SK-N-SH (cell line): ENCODE results near the gene PAXIP1.

Experiments
- ELF1 ChIP-seq: IDR thresholded peaks from 2 replicates; pipeline ENCODE4 v1.4.0; 2012
- EP300 ChIP-seq, 2 experiments: IDR thresholded peaks; 2 replicates each; pipeline versions ENCODE4 v1.4.0 to v1.6.1; 2012; ENCODE audit warnings: borderline replicate concordance in 1 of 2, low read depth in 1 of 2, low read length in 1 of 2
- JUND ChIP-seq: IDR thresholded peaks from 2 replicates; pipeline ENCODE4 v1.4.0; 2012
- MXI1 ChIP-seq: IDR thresholded peaks from 2 replicates; pipeline ENCODE4 v1.6.1; 2012; ENCODE audit warnings: mild to moderate bottlenecking, low read depth, low read length, improper control_type of control experiment
- NFIC ChIP-seq: IDR thresholded peaks from 2 replicates; pipeline ENCODE4 v1.4.0; 2012; ENCODE audit warnings: borderline replicate concordance
- POLR2AphosphoS5 ChIP-seq: IDR thresholded peaks from 2 replicates; pipeline ENCODE4 v1.6.1; 2012; ENCODE audit warnings: low read depth, low read length
- RAD21 ChIP-seq: IDR thresholded peaks from 2 replicates; pipeline ENCODE4 v1.6.1; 2012; ENCODE audit warnings: mild to moderate bottlenecking, low read length
- SIN3A ChIP-seq: IDR thresholded peaks from 2 replicates; pipeline ENCODE4 v1.6.1; 2012; ENCODE audit warnings: low read depth, mild to moderate bottlenecking, low read length, moderate library complexity, borderline replicate concordance
- SMC3 ChIP-seq: IDR thresholded peaks from 2 replicates; pipeline ENCODE4 v1.6.1; 2012; ENCODE audit warnings: low read depth, low read length, improper control_type of control experiment
- YY1 ChIP-seq: IDR thresholded peaks from 2 replicates; pipeline ENCODE4 v1.4.0; 2012; ENCODE audit warnings: low read depth, mild to moderate bottlenecking
- TF ChIP-seq, protein P1 (sequence below): fragments of 200-600 bp; sonication (generic); IDR thresholded peaks from 2 replicates; pipeline ENCODE4 v1.6.1; 2017; ENCODE audit warnings: antibody characterized with exemption, mild to moderate bottlenecking, moderate library complexity
- TF ChIP-seq, protein P2 (sequence below): fragments of 150-350 bp; IDR thresholded peaks from 2 replicates; pipeline ENCODE4 v1.6.1; 2017; ENCODE audit warnings: antibody characterized with exemption, low read length, low read depth, borderline replicate concordance
- TF ChIP-seq, protein P3 (sequence below): IDR thresholded peaks from 2 replicates; pipeline ENCODE4 v1.6.1; 2012; ENCODE audit warnings: mild to moderate bottlenecking, low read depth, low read length, moderate library complexity
- TF ChIP-seq, protein P4 (sequence below): IDR thresholded peaks from 2 replicates; pipeline ENCODE4; 2012

DNA sequence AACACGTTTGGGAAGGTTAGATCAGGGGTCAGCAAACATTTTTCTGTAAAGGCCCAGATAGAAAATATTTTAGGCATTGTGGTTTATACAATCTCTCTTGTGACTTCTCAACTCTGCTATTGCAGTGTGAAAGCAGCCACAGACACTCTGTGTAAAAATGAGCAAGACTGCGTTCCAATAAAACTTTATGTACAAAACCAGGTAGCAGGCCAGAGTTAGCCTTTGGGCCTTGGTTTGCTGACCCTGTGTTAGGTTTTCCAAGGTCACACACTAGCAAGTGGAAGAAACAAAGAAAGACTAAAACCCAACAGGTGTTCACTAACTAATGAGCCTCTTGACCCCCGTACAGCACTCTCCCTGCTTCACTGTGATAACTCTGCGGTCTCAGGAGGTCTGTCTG, 14.9 kb upstream of the PAXIP1 start:
- TF ChIP-seq MXI1 = no peak
- no peak for TF ChIP-seq SMC3
- TF ChIP-seq, protein P1, sequence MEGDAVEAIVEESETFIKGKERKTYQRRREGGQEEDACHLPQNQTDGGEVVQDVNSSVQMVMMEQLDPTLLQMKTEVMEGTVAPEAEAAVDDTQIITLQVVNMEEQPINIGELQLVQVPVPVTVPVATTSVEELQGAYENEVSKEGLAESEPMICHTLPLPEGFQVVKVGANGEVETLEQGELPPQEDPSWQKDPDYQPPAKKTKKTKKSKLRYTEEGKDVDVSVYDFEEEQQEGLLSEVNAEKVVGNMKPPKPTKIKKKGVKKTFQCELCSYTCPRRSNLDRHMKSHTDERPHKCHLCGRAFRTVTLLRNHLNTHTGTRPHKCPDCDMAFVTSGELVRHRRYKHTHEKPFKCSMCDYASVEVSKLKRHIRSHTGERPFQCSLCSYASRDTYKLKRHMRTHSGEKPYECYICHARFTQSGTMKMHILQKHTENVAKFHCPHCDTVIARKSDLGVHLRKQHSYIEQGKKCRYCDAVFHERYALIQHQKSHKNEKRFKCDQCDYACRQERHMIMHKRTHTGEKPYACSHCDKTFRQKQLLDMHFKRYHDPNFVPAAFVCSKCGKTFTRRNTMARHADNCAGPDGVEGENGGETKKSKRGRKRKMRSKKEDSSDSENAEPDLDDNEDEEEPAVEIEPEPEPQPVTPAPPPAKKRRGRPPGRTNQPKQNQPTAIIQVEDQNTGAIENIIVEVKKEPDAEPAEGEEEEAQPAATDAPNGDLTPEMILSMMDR = no peak
- TF ChIP-seq RAD21 = no peak
- TF ChIP-seq, protein P2, sequence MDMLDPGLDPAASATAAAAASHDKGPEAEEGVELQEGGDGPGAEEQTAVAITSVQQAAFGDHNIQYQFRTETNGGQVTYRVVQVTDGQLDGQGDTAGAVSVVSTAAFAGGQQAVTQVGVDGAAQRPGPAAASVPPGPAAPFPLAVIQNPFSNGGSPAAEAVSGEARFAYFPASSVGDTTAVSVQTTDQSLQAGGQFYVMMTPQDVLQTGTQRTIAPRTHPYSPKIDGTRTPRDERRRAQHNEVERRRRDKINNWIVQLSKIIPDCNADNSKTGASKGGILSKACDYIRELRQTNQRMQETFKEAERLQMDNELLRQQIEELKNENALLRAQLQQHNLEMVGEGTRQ = no peak
- no peak for TF ChIP-seq YY1
- no peak for TF ChIP-seq POLR2AphosphoS5
- TF ChIP-seq EP300 (IDR thresholded peaks at IDR 0.05; ENCODE audit: borderline replicate concordance in 1 of 2, low read depth in 1 of 2, low read length in 1 of 2) = no peak
- TF ChIP-seq SIN3A = no peak
- TF ChIP-seq, protein P3, sequence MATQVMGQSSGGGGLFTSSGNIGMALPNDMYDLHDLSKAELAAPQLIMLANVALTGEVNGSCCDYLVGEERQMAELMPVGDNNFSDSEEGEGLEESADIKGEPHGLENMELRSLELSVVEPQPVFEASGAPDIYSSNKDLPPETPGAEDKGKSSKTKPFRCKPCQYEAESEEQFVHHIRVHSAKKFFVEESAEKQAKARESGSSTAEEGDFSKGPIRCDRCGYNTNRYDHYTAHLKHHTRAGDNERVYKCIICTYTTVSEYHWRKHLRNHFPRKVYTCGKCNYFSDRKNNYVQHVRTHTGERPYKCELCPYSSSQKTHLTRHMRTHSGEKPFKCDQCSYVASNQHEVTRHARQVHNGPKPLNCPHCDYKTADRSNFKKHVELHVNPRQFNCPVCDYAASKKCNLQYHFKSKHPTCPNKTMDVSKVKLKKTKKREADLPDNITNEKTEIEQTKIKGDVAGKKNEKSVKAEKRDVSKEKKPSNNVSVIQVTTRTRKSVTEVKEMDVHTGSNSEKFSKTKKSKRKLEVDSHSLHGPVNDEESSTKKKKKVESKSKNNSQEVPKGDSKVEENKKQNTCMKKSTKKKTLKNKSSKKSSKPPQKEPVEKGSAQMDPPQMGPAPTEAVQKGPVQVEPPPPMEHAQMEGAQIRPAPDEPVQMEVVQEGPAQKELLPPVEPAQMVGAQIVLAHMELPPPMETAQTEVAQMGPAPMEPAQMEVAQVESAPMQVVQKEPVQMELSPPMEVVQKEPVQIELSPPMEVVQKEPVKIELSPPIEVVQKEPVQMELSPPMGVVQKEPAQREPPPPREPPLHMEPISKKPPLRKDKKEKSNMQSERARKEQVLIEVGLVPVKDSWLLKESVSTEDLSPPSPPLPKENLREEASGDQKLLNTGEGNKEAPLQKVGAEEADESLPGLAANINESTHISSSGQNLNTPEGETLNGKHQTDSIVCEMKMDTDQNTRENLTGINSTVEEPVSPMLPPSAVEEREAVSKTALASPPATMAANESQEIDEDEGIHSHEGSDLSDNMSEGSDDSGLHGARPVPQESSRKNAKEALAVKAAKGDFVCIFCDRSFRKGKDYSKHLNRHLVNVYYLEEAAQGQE = no peak
- TF ChIP-seq, protein P4, sequence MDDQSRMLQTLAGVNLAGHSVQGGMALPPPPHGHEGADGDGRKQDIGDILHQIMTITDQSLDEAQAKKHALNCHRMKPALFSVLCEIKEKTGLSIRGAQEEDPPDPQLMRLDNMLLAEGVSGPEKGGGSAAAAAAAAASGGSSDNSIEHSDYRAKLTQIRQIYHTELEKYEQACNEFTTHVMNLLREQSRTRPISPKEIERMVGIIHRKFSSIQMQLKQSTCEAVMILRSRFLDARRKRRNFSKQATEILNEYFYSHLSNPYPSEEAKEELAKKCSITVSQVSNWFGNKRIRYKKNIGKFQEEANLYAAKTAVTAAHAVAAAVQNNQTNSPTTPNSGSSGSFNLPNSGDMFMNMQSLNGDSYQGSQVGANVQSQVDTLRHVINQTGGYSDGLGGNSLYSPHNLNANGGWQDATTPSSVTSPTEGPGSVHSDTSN = no peak
- TF ChIP-seq JUND = no peak
- TF ChIP-seq NFIC = no peak
- TF ChIP-seq ELF1 = no peak
